ENCODE measurements around the gene DPPA5.

GRCh38 chr6:73343164-73343563 is 10.9 kb downstream of the DPPA5 start:
- TF ChIP-seq POLR2A (IDR thresholded peaks at IDR 0.05; ENCODE audit: low read length) = no peak
- no peak for TF ChIP-seq GATA1 (IDR thresholded peaks at IDR 0.05; ENCODE audit: low read depth, low read length)
